ENCODE measurements around the gene PLXNC1. TPM values are rescaled to one million over a fixed set of nuclear protein-coding genes. Genes with fewer than 3 reads are reported as not detected.

Gene PLXNC1
- polyA plus RNA-seq, 1 experiment, result 4.8 TPM

DNA sequence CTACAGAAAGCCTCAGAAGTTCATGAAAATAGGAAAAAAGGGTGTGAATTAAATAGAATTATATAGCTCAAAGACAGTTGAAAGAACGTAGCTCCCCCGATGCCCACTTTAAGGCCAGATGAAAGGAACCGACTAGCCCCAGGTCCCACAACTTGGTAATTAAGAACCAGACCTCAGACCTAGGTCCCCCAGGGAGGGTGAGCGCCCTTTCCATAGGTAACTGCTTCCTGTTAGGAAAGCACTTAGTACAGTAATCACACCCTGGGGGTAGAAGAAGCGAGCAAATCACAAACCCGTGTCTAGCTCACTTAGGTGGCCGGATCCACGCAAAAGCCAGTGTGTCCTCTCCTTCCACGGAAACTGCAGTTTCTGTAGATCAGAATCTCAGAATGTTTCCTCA lies 77.1 kb downstream of the PLXNC1 start:
- Histone ChIP-seq H3K27ac (ENCODE audit: low read depth, low read length) (no peak overlapping the region), H3K27me3 (ENCODE audit: control insufficient read depth, insufficient read depth, low read length) (peaks cover 42% of the 10 kb centered on the region), H3K9me3 (ENCODE audit: control insufficient read depth, insufficient read depth, low read length) (no peaks in the 10 kb centered on the region), H3K4me3 (ENCODE audit: low read depth, low read length) (no peak overlapping the region)
- ChIA-PET POLR2A (no interaction called here), CTCF (no interaction called here)
- DNase-seq (ENCODE audit: low read depth, low spot score), result no peak
- TF ChIP-seq CTCF (IDR thresholded peaks at IDR 0.05; ENCODE audit: low read depth, low read length), result no peak

GRCh38 chr12:94225947-94226630 lies 77.7 kb downstream of the PLXNC1 start:
- no peaks in the 10 kb centered on the region for H3K9me3 ChIP-seq (ENCODE audit: control insufficient read depth, insufficient read depth, low read length)
- no peak overlapping the region for H3K4me3 ChIP-seq (ENCODE audit: low read depth, low read length)
- H3K27me3 ChIP-seq (ENCODE audit: control insufficient read depth, insufficient read depth, low read length), result peaks cover 40% of the 10 kb centered on the region
- DNase-seq (ENCODE audit: low read depth, low spot score), result no peak
- POLR2A ChIA-PET, result no interaction called here
- no peak for TF ChIP-seq CTCF (IDR thresholded peaks at IDR 0.05; ENCODE audit: low read depth, low read length)
- H3K27ac ChIP-seq (ENCODE audit: low read depth, low read length), result no peak overlapping the region
- CTCF ChIA-PET, result no interaction called here

- no peak for TF ChIP-seq CTCF (IDR thresholded peaks at IDR 0.05; ENCODE audit: low read depth, low read length)
- DNase-seq (ENCODE audit: low read depth, low spot score), result no peak
- CTCF ChIA-PET, result no interaction called here
- POLR2A ChIA-PET, result no interaction called here
- H3K4me3 ChIP-seq (ENCODE audit: low read depth, low read length), result no peak overlapping the region
- H3K27me3 ChIP-seq (ENCODE audit: control insufficient read depth, insufficient read depth, low read length), result peaks cover 37% of the 10 kb centered on the region
- no peak overlapping the region for H3K27ac ChIP-seq (ENCODE audit: low read depth, low read length)
- no peaks in the 10 kb centered on the region for H3K9me3 ChIP-seq (ENCODE audit: control insufficient read depth, insufficient read depth, low read length)
Observed at GRCh38 chr12:94227066-94227465, 78.7 kb downstream of the PLXNC1 start.

GRCh38 chr12:94228488-94228907 lies 80.1 kb downstream of the PLXNC1 start:
- DNase-seq (ENCODE audit: low read depth, low spot score), result no peak
- H3K4me3 ChIP-seq (ENCODE audit: low read depth, low read length), result no peak overlapping the region
- H3K9me3 ChIP-seq (ENCODE audit: control insufficient read depth, insufficient read depth, low read length), result no peaks in the 10 kb centered on the region
- no peak overlapping the region for H3K27ac ChIP-seq (ENCODE audit: low read depth, low read length)
- peaks cover 38% of the 10 kb centered on the region for H3K27me3 ChIP-seq (ENCODE audit: control insufficient read depth, insufficient read depth, low read length)
- ChIA-PET CTCF (no interaction called here), POLR2A (no interaction called here)
- no peak for TF ChIP-seq CTCF (IDR thresholded peaks at IDR 0.05; ENCODE audit: low read depth, low read length)

GRCh38 chr12:94229902-94230301 lies 81.5 kb downstream of the PLXNC1 start:
- no peak overlapping the region for H3K27ac ChIP-seq (ENCODE audit: low read depth, low read length)
- peaks cover 38% of the 10 kb centered on the region for H3K27me3 ChIP-seq (ENCODE audit: control insufficient read depth, insufficient read depth, low read length)
- no peaks in the 10 kb centered on the region for H3K9me3 ChIP-seq (ENCODE audit: control insufficient read depth, insufficient read depth, low read length)
- ChIA-PET CTCF (no interaction called here), POLR2A (no interaction called here)
- no peak for TF ChIP-seq CTCF (IDR thresholded peaks at IDR 0.05; ENCODE audit: low read depth, low read length)
- H3K4me3 ChIP-seq (ENCODE audit: low read depth, low read length), result no peak overlapping the region
- DNase-seq (ENCODE audit: low read depth, low spot score), result no peak
